Measurements from ENCODE around the gene CHSY1.

The CHSY1 gene

GRCh38 chr15:101269479-101270223, 17.8 kb upstream of the CHSY1 start:
- DNase-seq: peak; percentile 13

GRCh38 chr15:101267320-101268104, 15.7 kb upstream of the CHSY1 start:
- DNase-seq: no peak

DNA sequence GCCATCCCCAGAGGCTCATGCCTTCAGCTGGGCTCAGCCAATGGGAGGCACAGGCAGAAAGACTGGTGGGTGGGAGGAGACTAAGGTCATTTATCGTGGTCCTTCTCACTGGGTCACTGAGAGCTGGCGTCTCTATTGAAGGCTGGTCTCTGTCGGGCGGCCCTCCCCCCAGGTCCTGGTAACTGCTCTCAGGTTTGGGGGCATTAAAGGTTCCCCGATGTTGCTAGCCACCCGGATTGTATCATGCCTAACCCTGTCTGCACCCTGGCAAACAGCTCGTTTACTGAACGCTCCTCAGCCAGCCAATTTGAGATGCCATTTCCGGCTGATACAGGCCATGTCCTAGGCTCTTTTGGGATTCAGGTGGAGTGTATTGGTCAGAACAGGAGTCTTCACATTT, 14.9 kb upstream of the CHSY1 start:
- no peak for DNase-seq

DNA sequence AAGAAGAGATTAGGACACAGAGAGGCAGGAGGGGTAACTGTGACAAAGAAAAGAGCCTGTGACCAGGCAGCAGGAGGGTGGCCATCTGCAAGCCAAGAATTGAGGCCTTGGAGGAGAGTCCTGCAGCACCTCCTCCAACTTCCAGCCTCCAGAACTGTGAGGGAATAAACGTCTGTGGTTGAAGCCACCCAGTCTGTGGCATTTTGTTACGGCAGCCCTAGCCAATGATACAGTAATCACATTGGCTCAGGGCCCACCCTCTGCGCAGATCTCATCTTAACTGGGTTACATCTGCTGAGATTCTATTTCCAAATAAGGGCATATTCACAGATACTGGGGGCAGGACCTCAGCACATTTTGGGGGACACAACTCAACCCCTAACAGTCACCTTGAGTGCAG, 14.2 kb upstream of the CHSY1 start:
- no peak for DNase-seq

DNA sequence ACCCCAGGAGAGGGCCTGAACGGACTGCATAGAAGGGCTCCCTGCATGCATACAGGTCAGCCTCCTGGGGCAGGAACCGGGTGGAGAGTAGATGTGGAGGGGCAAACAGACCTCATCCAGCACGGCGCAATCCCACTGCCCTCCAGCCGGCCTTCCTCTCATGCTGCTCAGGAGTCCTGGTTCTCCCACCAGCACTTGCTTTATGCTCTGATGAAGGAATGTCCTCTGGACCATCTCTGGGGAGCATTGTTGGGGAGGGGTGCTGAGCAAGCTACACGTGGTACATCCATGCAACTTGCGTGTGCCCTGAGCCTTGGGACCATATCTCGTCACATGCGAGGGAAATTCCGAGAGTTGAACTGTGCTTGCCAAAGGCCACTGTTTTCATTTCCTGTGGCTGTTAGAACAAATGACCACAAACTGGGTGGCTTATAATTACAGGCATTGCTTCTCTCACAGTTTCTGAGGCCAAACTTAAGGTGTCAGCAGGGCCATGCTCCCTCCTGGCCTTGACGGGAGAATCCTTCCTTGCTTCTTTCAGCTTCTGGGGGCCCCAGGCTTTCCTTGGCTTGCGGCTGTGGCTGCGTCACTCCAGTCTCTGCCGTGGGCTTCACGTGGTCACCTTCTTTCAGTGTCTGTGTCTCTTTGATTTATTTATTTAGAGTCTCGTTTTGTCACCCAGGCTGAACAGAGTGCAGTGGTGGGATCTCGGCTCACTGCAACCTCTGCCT, 13.2 kb upstream of the CHSY1 start:
- no peak for DNase-seq

GRCh38 chr15:101264011-101264410, 12.2 kb upstream of the CHSY1 start:
- no peak for DNase-seq

DNA sequence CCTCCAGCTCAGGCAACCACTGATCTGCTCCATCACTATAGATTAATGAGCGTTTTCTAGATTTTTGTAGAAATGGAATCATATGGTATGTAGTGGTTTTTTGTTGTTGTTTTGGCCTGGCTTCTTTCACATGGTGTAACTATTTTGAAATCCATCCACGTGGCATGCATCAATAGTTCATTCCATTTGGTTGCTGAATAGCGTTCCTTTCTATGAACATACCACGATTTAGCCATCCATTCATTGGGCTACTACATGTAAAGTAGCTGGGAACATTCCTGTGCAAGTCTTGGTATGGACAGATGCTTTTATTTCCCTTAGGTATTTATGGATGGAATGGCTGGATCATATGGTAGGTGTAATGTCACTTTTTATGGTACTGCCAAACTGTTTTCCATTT, 10.7 kb upstream of the CHSY1 start:
- DNase-seq: no peak

GRCh38 chr15:101258238-101259144, 6.6 kb upstream of the CHSY1 start:
- peak; percentile 76 for DNase-seq

DNA sequence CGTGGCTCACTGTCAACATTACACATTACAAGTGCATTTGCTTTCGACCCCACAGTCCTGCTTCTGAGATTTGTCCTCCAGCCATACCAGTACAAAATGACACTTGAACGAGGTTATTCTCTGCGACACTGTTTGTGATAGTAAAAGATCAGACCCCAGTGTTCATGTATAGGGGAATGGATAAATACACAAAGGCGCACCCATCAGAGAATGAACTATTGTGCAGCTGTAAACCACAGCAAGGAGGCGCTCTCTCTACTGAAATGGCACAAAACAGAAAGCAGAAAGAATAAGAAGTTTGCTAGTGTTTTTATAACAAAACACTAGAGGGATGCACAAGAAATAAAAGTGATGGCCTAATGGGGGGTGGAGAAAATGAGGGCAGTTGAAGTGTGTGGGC, 4.9 kb upstream of the CHSY1 start:
- DNase-seq: peak; percentile 12

GRCh38 chr15:101255615-101256241, 3.9 kb upstream of the CHSY1 start:
- DNase-seq: peak; percentile 58

GRCh38 chr15:101255051-101255395, 3.2 kb upstream of the CHSY1 start:
- DNase-seq: no peak

- peak; percentile 17 for DNase-seq
Observed at GRCh38 chr15:101254157-101255050, 2.6 kb upstream of the CHSY1 start.

GRCh38 chr15:101252836-101253235, 988 bp upstream of the CHSY1 start:
- no peak for DNase-seq

DNA sequence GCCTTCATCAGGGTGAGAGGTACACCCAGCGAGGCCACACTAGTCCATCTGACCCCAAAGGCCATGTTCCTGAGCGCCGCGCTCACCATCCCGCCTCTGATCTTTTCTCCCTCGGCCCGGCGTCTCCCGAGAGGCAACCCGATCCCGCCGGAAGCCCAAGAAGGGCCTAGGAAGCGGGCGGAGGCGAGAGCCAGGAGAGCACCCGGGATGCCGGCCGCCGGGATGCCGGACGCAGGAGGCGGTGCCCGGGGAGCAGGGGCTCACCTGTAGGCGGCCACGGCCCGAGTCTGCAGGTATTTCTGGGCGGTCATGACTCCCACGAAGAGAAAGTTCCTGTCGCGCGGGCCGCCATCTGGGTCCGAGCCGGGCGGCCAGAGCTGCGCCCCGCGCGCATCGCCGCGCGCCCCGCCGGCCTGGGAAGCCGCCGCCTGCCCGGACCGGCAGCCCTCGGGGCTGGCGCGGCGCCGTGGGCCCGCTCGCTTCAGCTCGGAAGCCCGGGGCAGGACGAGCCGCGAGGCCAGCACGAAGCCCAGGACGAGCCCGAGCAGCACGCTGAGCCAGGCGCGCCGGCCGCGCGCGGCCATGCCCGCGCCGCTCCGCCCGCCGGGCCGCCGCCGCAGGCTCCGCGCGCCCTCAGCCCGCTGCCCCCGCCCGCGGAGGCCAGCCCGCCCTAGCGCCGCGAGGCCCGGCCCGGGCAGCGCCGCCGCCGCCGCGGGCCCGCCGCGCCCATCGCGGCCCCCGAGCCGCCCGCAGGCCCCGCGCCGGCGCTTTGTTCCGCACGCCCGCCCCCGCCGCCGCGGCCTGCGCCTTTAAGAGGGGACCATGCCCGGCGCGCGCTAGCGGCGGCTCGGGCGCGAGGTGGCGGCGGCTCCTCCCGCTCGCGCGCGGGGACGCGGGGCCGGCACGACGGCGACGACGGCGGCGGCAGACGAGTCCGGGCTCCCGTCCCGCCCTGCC, 697 bp downstream of the CHSY1 start:
- peak; percentile 64 for DNase-seq

DNA sequence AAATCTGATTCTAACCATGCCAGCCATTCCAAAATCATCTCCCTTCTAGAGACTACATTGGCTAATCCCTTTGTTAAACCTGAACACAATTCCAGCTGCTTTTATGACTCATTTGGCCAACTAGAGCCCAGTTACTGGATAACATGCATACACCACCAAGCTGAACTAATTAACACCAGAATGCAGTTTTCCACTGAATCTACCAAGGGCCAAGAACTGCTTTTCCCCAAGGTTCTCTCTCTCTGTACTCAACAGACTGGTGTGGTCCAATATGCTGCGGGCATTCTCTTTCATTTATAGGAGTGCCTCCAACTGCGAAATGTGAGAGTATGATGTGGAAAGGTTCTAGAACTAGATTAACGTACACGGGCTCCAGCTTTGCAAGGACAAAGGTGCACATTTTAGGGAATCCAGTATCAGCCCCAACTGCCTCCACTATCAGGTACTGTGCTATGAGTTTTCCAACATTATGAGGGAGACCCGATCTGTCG, 1.5 kb downstream of the CHSY1 start:
- peak; percentile 40 for DNase-seq

DNA sequence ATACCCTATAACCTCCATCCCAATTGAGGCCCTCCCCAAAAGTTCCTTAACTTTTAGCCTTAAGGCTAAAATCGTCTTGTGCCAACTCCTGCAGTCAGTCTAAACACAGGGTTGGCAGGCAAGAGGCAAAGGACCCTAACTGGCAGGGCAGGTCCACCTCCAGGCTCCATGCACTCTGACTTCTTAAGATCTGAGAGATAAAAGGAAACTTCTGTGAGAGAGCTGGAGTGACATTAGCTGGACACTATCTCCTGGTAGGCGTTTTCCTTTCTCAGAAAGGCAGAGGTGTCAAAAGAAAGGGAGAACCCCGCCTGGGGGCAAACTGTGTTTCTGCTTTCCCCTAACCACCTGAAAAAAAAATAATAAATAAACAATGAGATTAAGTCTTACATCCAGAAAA, 3.6 kb downstream of the CHSY1 start:
- DNase-seq: no peak

GRCh38 chr15:101246824-101247745, 4.8 kb downstream of the CHSY1 start:
- no peak for DNase-seq

- DNase-seq: no peak
Observed at GRCh38 chr15:101246391-101246790, 5.5 kb downstream of the CHSY1 start.

Data from NCI-H82 (cell line).